Tongue (tissue), 2 donors: ENCODE data around the gene SFXN5. TPM values are rescaled to one million over a fixed set of nuclear protein-coding genes. Genes with fewer than 3 reads are reported as not detected.

Experiments
- DNase-seq: peaks from one replicate; pipeline ENCODE4 v3.0.0-alpha.2; 2015
- total RNA-seq: library from RNA; depleted of rRNA; stranded (reverse); fragments of >200 nt; gene quantifications from one replicate; pipeline ENCODE4 v1.2.3, GENCODE V29; 2014

The SFXN5 gene
- total RNA-seq, 1 donor from 2014 or later: 7.3 TPM

- no peak for DNase-seq
Observed at GRCh38 chr2:72897785-72898584, 173.5 kb downstream of the SFXN5 start.

- peak; percentile 11 for DNase-seq
Observed at GRCh38 chr2:72896446-72896845, 175.1 kb downstream of the SFXN5 start.

- DNase-seq: peak; percentile 78
Observed at GRCh38 chr2:72895759-72896281, 175.7 kb downstream of the SFXN5 start.

- no peak for DNase-seq
Observed at GRCh38 chr2:72895154-72895553, 176.4 kb downstream of the SFXN5 start.

DNA sequence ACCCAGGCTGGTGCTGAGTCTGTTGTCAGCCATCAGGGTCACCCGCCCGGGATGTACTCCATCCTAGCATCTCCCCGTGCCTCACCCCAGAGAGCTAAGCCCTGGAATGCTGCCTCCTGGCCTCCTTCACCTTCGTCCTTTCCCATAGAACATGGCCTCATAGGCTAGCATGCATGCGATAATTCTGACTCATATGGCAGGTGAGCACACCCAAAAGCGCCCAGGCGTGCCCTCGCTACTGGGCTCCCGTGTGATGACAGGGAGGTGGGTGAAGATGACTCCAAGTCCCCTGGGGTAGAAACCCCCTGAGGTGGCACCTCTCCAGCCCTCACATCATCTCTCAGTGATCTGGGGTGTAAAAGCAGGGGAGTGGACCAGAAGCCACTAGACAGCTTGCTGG lies 177.0 kb downstream of the SFXN5 start:
- DNase-seq: no peak

- DNase-seq: peak; percentile 74
Observed at GRCh38 chr2:72893594-72894319, 177.8 kb downstream of the SFXN5 start.

- DNase-seq: peak; percentile 80
Observed at GRCh38 chr2:72892506-72893173, 178.9 kb downstream of the SFXN5 start.

Other genes with a start within 250 kb of the SFXN5 start
- gene EXOC6B, start 245.7 kb downstream of the SFXN5 start, total RNA-seq: 55.2 TPM
- gene SPR, start 184.3 kb downstream of the SFXN5 start, total RNA-seq: 8.4 TPM
- gene EMX1, start 154.2 kb downstream of the SFXN5 start, total RNA-seq: not detected
- 24.3 TPM for gene RAB11FIP5, start 41.2 kb upstream of the SFXN5 start, total RNA-seq
- not detected for gene NOTO, start 130.9 kb upstream of the SFXN5 start, total RNA-seq
- 28.4 TPM for gene SMYD5, start 142.5 kb upstream of the SFXN5 start, total RNA-seq
- 49.1 TPM for gene PRADC1, start 161.5 kb upstream of the SFXN5 start, total RNA-seq
- gene CCT7, start 162.6 kb upstream of the SFXN5 start, total RNA-seq: 192 TPM
- 0.41 TPM for gene FBXO41, start 212.8 kb upstream of the SFXN5 start, total RNA-seq
- gene EGR4, start 221.8 kb upstream of the SFXN5 start, total RNA-seq: not detected